Keratinocyte (primary cell): ENCODE data around the gene IRF1. TPM values are rescaled to one million over a fixed set of nuclear protein-coding genes. Genes with fewer than 3 reads are reported as not detected.

Experiments
- DNase-seq: peaks from one replicate; pipeline ENCODE4 v3.0.0-alpha.2; 2011; ENCODE audit warnings: low read depth, missing footprints, low spot score
- FAIRE-seq: peaks from 2 replicates; lab custom pipeline; 2011; peaks lifted over from hg19 to GRCh38; lab: Jason Lieb, UNC
- H2AFZ ChIP-seq: 2 replicates; pipeline ENCODE4 v1.6.0; 2012; ENCODE audit warnings: low read length, control low read depth, inconsistent platforms; ENCODE audit not compliant: control insufficient read depth
- H3K27ac ChIP-seq: 2 replicates; pipeline ENCODE4 v1.5.1; 2011; ENCODE audit warnings: low read length; ENCODE audit not compliant: control insufficient read depth, insufficient read depth
- H3K27me3 ChIP-seq: 3 replicates; pipeline ENCODE4 v1.6.0; 2011; ENCODE audit warnings: low read length; ENCODE audit not compliant: control insufficient read depth, insufficient read depth; ENCODE audit errors: extremely low read depth
- H3K36me3 ChIP-seq, 2 experiments: 2 replicates in 1 of 2; 3 replicates in 1 of 2; pipeline ENCODE4 v1.5.1; 2011; ENCODE audit warnings: low read length in 2 of 2, mild to moderate bottlenecking in 1 of 2; ENCODE audit not compliant: control insufficient read depth in 2 of 2, insufficient read depth in 2 of 2; ENCODE audit errors: extremely low read depth in 1 of 2
- H3K4me1 ChIP-seq: 3 replicates; pipeline ENCODE4 v1.5.1; 2011; ENCODE audit warnings: low read length; ENCODE audit not compliant: control insufficient read depth, insufficient read depth; ENCODE audit errors: extremely low read depth
- H3K4me2 ChIP-seq: 3 replicates; pipeline ENCODE4 v1.6.0; 2011; ENCODE audit warnings: low read depth, low read length; ENCODE audit not compliant: control insufficient read depth, insufficient read depth; ENCODE audit errors: extremely low read depth
- H3K4me3 ChIP-seq, 3 experiments: fragments of 200-600 bp in 1 of 3; sonication (generic) in 1 of 3; 2 replicates in 2 of 3; 3 replicates in 1 of 3; pipeline ENCODE4 v1.5.1; 2011 to 2016; ENCODE audit warnings: low read length in 3 of 3, mild to moderate bottlenecking in 3 of 3, control low read depth in 2 of 3, inconsistent platforms in 1 of 3, low read depth in 1 of 3, mixed read lengths in 1 of 3, mixed run types in 1 of 3, moderate library complexity in 1 of 3; ENCODE audit not compliant: control insufficient read depth in 2 of 3, insufficient read depth in 2 of 3; ENCODE audit errors: extremely low read depth in 1 of 3
- H3K79me2 ChIP-seq: 2 replicates; pipeline ENCODE4 v1.6.0; 2012; ENCODE audit warnings: low read length; ENCODE audit not compliant: control insufficient read depth, insufficient read depth
- H3K9ac ChIP-seq: 3 replicates; pipeline ENCODE4 v1.6.0; 2011; ENCODE audit warnings: low read length; ENCODE audit not compliant: control insufficient read depth, insufficient read depth; ENCODE audit errors: extremely low read depth
- H3K9me1 ChIP-seq: 3 replicates; pipeline ENCODE4 v1.6.0; 2011; ENCODE audit warnings: low read length; ENCODE audit not compliant: control insufficient read depth, insufficient read depth; ENCODE audit errors: extremely low read depth
- H3K9me3 ChIP-seq: 2 replicates; pipeline ENCODE4 v1.5.1; 2012; ENCODE audit warnings: low read depth, low read length; ENCODE audit not compliant: control insufficient read depth
- H4K20me1 ChIP-seq: 3 replicates; pipeline ENCODE4 v1.6.0; 2011; ENCODE audit warnings: low read length; ENCODE audit not compliant: control insufficient read depth, insufficient read depth; ENCODE audit errors: extremely low read depth
- EZH2 ChIP-seq: IDR thresholded peaks from one replicate; pipeline ENCODE4 v1.6.1; 2012; ENCODE audit warnings: inconsistent platforms, mild to moderate bottlenecking, low read length, moderate library complexity
- dilution Hi-C: fragments of 300-500 bp; cut with MboI; formaldehyde crosslinking; loops from one replicate; pipeline ENCODE4 v1.7.0; 2020; ENCODE audit warnings: low sequenced_read_pairs; ENCODE audit not compliant: extremely low pct_ligation_motif_present
- polyA plus RNA-seq, 5 experiments: library from polyadenylated mRNA; depleted of rRNA in 3 of 5; stranded (reverse) in 3 of 5; stranded (forward) in 1 of 5; unstranded in 1 of 5; fragments of >200 nt; gene quantifications; 1 replicate in 1 of 5; 2 replicates in 3 of 5; 3 replicates in 1 of 5; pipeline versions ENCODE4 v1.2.1 to v1.2.3, GENCODE V29; 2011 to 2012; ENCODE audit warnings: missing spikeins in 2 of 5, low read depth in 1 of 5, low replicate concordance in 1 of 5
- TF ChIP-seq, protein P1 (sequence below), 3 experiments: IDR thresholded peaks in 1 of 3; conservative IDR thresholded peaks in 1 of 3; optimal IDR thresholded peaks in 1 of 3; 2 replicates in 2 of 3; 3 replicates in 1 of 3; pipeline versions ENCODE3 to v1.5.1; 2011; ENCODE audit warnings: low read length in 3 of 3, mild to moderate bottlenecking in 3 of 3, moderate library complexity in 2 of 3, control low read depth in 1 of 3, inconsistent platforms in 1 of 3; ENCODE audit not compliant: insufficient read depth in 2 of 3; ENCODE audit errors: extremely low read depth in 1 of 3

IRF1 gene
- polyA plus RNA-seq, 1 donor (not counting 4 experiments of a cell fraction or from before 2014, with no cell fraction given) = 6.2 TPM

DNA sequence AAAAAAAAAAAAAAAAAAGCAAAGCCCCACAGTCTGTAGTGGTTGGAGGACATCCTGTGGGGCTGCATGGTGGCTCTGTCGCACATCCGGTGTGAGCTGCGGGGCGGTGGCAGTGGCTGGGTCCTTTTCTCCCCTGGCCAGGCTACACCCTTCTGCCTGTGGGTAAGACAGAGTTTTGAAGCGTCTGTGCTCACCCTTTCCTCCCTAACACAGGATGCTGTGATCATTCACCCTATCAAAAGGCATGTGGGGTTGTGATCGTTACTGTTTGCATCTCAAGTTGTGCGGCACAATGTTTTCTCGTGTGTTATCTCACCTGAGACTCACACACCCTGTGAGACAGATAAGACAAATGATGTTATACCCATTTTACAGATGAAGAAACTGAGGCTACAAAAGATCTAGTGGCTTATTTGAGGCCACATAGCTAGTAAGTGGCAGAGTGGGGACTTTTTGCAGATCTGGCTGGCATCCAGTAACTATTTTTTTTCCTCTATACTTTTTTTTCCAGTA is 17.5 kb downstream of the IRF1 start:
- dilution Hi-C loops = no loop called here
- Histone ChIP-seq H3K9ac (no peak overlapping the region), H4K20me1 (no peaks in the 10 kb centered on the region), H3K9me3 (no peaks in the 10 kb centered on the region), H3K4me2 (no peak overlapping the region), H3K27ac (no peak overlapping the region), H3K4me1 (peaks cover 19% of the 10 kb centered on the region), H2AFZ (no peak overlapping the region), H3K4me3 (no peak overlapping the region), H3K36me3 (no peaks in the 10 kb centered on the region), H3K9me1 (no peaks in the 10 kb centered on the region), H3K27me3 (no peaks in the 10 kb centered on the region), H3K79me2 (no peaks in the 10 kb centered on the region)
- no peak for TF ChIP-seq EZH2
- TF ChIP-seq, protein P1, sequence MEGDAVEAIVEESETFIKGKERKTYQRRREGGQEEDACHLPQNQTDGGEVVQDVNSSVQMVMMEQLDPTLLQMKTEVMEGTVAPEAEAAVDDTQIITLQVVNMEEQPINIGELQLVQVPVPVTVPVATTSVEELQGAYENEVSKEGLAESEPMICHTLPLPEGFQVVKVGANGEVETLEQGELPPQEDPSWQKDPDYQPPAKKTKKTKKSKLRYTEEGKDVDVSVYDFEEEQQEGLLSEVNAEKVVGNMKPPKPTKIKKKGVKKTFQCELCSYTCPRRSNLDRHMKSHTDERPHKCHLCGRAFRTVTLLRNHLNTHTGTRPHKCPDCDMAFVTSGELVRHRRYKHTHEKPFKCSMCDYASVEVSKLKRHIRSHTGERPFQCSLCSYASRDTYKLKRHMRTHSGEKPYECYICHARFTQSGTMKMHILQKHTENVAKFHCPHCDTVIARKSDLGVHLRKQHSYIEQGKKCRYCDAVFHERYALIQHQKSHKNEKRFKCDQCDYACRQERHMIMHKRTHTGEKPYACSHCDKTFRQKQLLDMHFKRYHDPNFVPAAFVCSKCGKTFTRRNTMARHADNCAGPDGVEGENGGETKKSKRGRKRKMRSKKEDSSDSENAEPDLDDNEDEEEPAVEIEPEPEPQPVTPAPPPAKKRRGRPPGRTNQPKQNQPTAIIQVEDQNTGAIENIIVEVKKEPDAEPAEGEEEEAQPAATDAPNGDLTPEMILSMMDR (optimal IDR thresholded peaks at IDR 0.05 in 1 of 3, IDR thresholded peaks at IDR 0.05 in 1 of 3, conservative IDR thresholded peaks at IDR 0.05 in 1 of 3; ENCODE audit: extremely low read depth in 1 of 3, insufficient read depth in 2 of 3, low read length in 3 of 3) = no peak
- peak; percentile 74 for FAIRE-seq
- DNase-seq = no peak

DNA sequence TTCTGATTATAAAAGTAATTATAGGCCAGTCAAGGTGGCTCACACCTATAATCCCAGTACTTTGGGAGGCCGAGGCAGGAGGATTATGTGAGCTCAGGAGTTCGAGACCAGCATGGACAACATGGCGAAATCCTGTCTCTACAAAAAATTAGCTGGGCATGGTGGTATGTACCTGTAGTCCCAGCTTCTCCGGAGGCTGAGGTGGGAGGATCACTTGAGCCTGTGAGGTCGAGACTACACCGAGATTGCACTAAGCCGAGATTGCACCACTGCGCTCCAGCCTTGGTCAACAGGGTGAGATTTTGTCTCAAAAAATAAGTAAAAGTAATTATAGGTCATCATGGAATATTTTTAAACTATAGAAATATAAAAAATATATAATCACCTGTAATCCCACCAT is 18.1 kb downstream of the IRF1 start:
- peaks cover 13% of the 10 kb centered on the region for H3K4me1 ChIP-seq
- no peaks in the 10 kb centered on the region for H3K36me3 ChIP-seq
- DNase-seq (no peak), FAIRE-seq (no peak)
- H3K4me3 ChIP-seq = no peak overlapping the region
- H3K9me1 ChIP-seq = no peaks in the 10 kb centered on the region
- no peaks in the 10 kb centered on the region for H3K27me3 ChIP-seq
- no peaks in the 10 kb centered on the region for H3K79me2 ChIP-seq
- H4K20me1 ChIP-seq = no peaks in the 10 kb centered on the region
- TF ChIP-seq EZH2 = no peak
- TF ChIP-seq, protein P1 (optimal IDR thresholded peaks at IDR 0.05 in 1 of 3, IDR thresholded peaks at IDR 0.05 in 1 of 3, conservative IDR thresholded peaks at IDR 0.05 in 1 of 3; ENCODE audit: extremely low read depth in 1 of 3, insufficient read depth in 2 of 3, low read length in 3 of 3) = no peak
- no peak overlapping the region for H3K9ac ChIP-seq
- H3K9me3 ChIP-seq = no peaks in the 10 kb centered on the region
- dilution Hi-C loops = no loop called here
- H3K4me2 ChIP-seq = no peak overlapping the region
- H3K27ac ChIP-seq = no peak overlapping the region
- H2AFZ ChIP-seq = no peak overlapping the region
